Rectal smooth muscle tissue (tissue), 1 donor: Measurements from ENCODE around the gene PHACTR1.
"Not testable (repeated sequence)": the region's sequence is repeated elsewhere in the genome, so short reads cannot be mapped to it uniquely, and the experiment has no call there.

ENCODE experiments used
- H3K27ac ChIP-seq: one replicate; pipeline ENCODE4 v1.7.0; 2013; ENCODE audit warnings: low read depth, low read length, inconsistent platforms
- H3K27me3 ChIP-seq: one replicate; pipeline ENCODE4 v1.7.0; 2013; ENCODE audit warnings: low read length; ENCODE audit not compliant: control insufficient read depth, insufficient read depth
- H3K36me3 ChIP-seq: one replicate; pipeline ENCODE4 v1.7.0; 2013; ENCODE audit warnings: low read length; ENCODE audit not compliant: control insufficient read depth, insufficient read depth
- H3K4me1 ChIP-seq: one replicate; pipeline ENCODE4 v1.7.0; 2013; ENCODE audit warnings: low read length; ENCODE audit not compliant: control insufficient read depth, insufficient read depth
- H3K4me3 ChIP-seq: one replicate; pipeline ENCODE4 v1.7.0; 2013; ENCODE audit warnings: low read length
- H3K9ac ChIP-seq: one replicate; pipeline ENCODE4 v1.7.0; 2013; ENCODE audit warnings: low read length

PHACTR1 gene

GRCh38 chr6:13113981-13114593, 397.5 kb downstream of the PHACTR1 start:
- Histone ChIP-seq H3K27me3 (no peaks in the 10 kb centered on the region), H3K27ac (no peak overlapping the region), H3K9ac (no peak overlapping the region), H3K4me3 (no peak overlapping the region), H3K36me3 (no peaks in the 10 kb centered on the region), H3K4me1 (no peaks in the 10 kb centered on the region)

- H3K4me1 ChIP-seq, result no peaks in the 10 kb centered on the region
These were observed 399.6 kb downstream of the PHACTR1 start for GRCh38 chr6:13116155-13116554.

GRCh38 chr6:13117570-13117969, 401.0 kb downstream of the PHACTR1 start:
- Histone ChIP-seq H3K4me1 (no peaks in the 10 kb centered on the region), H3K27me3 (no peaks in the 10 kb centered on the region), H3K27ac (no peak overlapping the region), H3K9ac (no peak overlapping the region), H3K36me3 (no peaks in the 10 kb centered on the region), H3K4me3 (no peak overlapping the region)

More at GRCh38 chr6:13116155-13116554, 399.6 kb downstream of the PHACTR1 start:
- no peak overlapping the region for H3K27ac ChIP-seq
- no peaks in the 10 kb centered on the region for H3K36me3 ChIP-seq
- no peak overlapping the region for H3K9ac ChIP-seq
- no peaks in the 10 kb centered on the region for H3K27me3 ChIP-seq
- H3K4me3 ChIP-seq, result no peak overlapping the region

GRCh38 chr6:13119549-13119948, 403.0 kb downstream of the PHACTR1 start:
- no peaks in the 10 kb centered on the region for H3K27me3 ChIP-seq
- H3K4me3 ChIP-seq, result no peak overlapping the region
- no peaks in the 10 kb centered on the region for H3K4me1 ChIP-seq
- no peaks in the 10 kb centered on the region for H3K36me3 ChIP-seq
- H3K27ac ChIP-seq, result no peak overlapping the region
- no peak overlapping the region for H3K9ac ChIP-seq

GRCh38 chr6:13120483-13121482, 404.2 kb downstream of the PHACTR1 start:
- no peak overlapping the region for H3K4me3 ChIP-seq
- H3K9ac ChIP-seq, result no peak overlapping the region
- H3K27me3 ChIP-seq, result no peaks in the 10 kb centered on the region
- no peaks in the 10 kb centered on the region for H3K36me3 ChIP-seq
- H3K27ac ChIP-seq, result no peak overlapping the region
- no peaks in the 10 kb centered on the region for H3K4me1 ChIP-seq

- no peak overlapping the region for H3K9ac ChIP-seq
- H3K4me1 ChIP-seq, result no peaks in the 10 kb centered on the region
- no peak overlapping the region for H3K4me3 ChIP-seq
- H3K27ac ChIP-seq, result no peak overlapping the region
- H3K36me3 ChIP-seq, result no peaks in the 10 kb centered on the region
- H3K27me3 ChIP-seq, result no peaks in the 10 kb centered on the region
These were observed 407.6 kb downstream of the PHACTR1 start for GRCh38 chr6:13124131-13124530.

- Histone ChIP-seq H3K9ac (no peak overlapping the region), H3K36me3 (no peaks in the 10 kb centered on the region), H3K27me3 (no peaks in the 10 kb centered on the region), H3K4me1 (no peaks in the 10 kb centered on the region), H3K4me3 (no peak overlapping the region), H3K27ac (no peak overlapping the region)
These were observed 409.3 kb downstream of the PHACTR1 start for GRCh38 chr6:13125841-13126240.

- no peaks in the 10 kb centered on the region for H3K27me3 ChIP-seq
- H3K9ac ChIP-seq, result no peak overlapping the region
- H3K4me1 ChIP-seq, result no peaks in the 10 kb centered on the region
- no peak overlapping the region for H3K4me3 ChIP-seq
- H3K36me3 ChIP-seq, result no peaks in the 10 kb centered on the region
- H3K27ac ChIP-seq, result no peak overlapping the region
These were observed 415.5 kb downstream of the PHACTR1 start for GRCh38 chr6:13131935-13132661.

- H3K36me3 ChIP-seq, H3K4me1 ChIP-seq, H3K27ac ChIP-seq, H3K9ac ChIP-seq, H3K4me3 ChIP-seq, H3K27me3 ChIP-seq: not testable (repeated sequence)
These were observed 417.3 kb downstream of the PHACTR1 start for GRCh38 chr6:13133894-13134293.

GRCh38 chr6:13135152-13135551, 418.6 kb downstream of the PHACTR1 start:
- no peak overlapping the region for H3K9ac ChIP-seq
- no peaks in the 10 kb centered on the region for H3K36me3 ChIP-seq
- H3K27ac ChIP-seq, result no peak overlapping the region
- H3K4me1 ChIP-seq, result no peaks in the 10 kb centered on the region
- no peaks in the 10 kb centered on the region for H3K27me3 ChIP-seq
- H3K4me3 ChIP-seq, result no peak overlapping the region

- no peak overlapping the region for H3K27ac ChIP-seq
- H3K4me3 ChIP-seq, result no peak overlapping the region
- no peaks in the 10 kb centered on the region for H3K36me3 ChIP-seq
- no peaks in the 10 kb centered on the region for H3K4me1 ChIP-seq
- no peak overlapping the region for H3K9ac ChIP-seq
- H3K27me3 ChIP-seq, result no peaks in the 10 kb centered on the region
These were observed 422.6 kb downstream of the PHACTR1 start for GRCh38 chr6:13139119-13139518.

GRCh38 chr6:13140980-13141379, 424.4 kb downstream of the PHACTR1 start:
- Histone ChIP-seq H3K36me3 (no peaks in the 10 kb centered on the region), H3K27me3 (no peaks in the 10 kb centered on the region), H3K27ac (no peak overlapping the region), H3K4me1 (no peaks in the 10 kb centered on the region), H3K4me3 (no peak overlapping the region), H3K9ac (no peak overlapping the region)
